HUES48 (cell line): ENCODE measurements around the gene TDP2.
A peak's percentile ranks its signal among the peaks of the same experiment; 100 is the strongest.
"Not testable (repeated sequence)": the region's sequence is repeated elsewhere in the genome, so short reads cannot be mapped to it uniquely, and the experiment has no call there.

ENCODE experiments used
- H3K27ac ChIP-seq: one replicate; pipeline ENCODE4 v1.7.0; 2013; ENCODE audit warnings: low read depth, low read length, inconsistent platforms
- H3K27me3 ChIP-seq: 2 replicates; pipeline ENCODE4 v1.6.1; 2013; ENCODE audit warnings: mild to moderate bottlenecking, low read length; ENCODE audit not compliant: control insufficient read depth, insufficient read depth
- H3K36me3 ChIP-seq: 2 replicates; pipeline ENCODE4 v1.6.1; 2013; ENCODE audit warnings: low read length; ENCODE audit not compliant: control insufficient read depth, insufficient read depth
- H3K4me1 ChIP-seq: 2 replicates; pipeline ENCODE4 v1.6.1; 2013; ENCODE audit warnings: mild to moderate bottlenecking, low read length; ENCODE audit not compliant: control insufficient read depth, insufficient read depth
- H3K4me3 ChIP-seq: 2 replicates; pipeline ENCODE4 v1.5.1; 2013; ENCODE audit warnings: mild to moderate bottlenecking, low read depth, low read length
- H3K9ac ChIP-seq: 2 replicates; pipeline ENCODE4 v1.6.1; 2013; ENCODE audit warnings: mild to moderate bottlenecking, low read depth, low read length, moderate library complexity
- H3K9me3 ChIP-seq: 2 replicates; pipeline ENCODE4 v1.6.1; 2013; ENCODE audit warnings: low read length; ENCODE audit not compliant: control insufficient read depth, insufficient read depth

Gene TDP2

GRCh38 chr6:24678792-24679352 lies 12.2 kb upstream of the TDP2 start:
- H3K9me3 ChIP-seq, H3K36me3 ChIP-seq, H3K4me3 ChIP-seq, H3K9ac ChIP-seq, H3K27me3 ChIP-seq, H3K4me1 ChIP-seq, H3K27ac ChIP-seq: not testable (repeated sequence)

GRCh38 chr6:24673625-24674024 lies 6.9 kb upstream of the TDP2 start:
- Histone ChIP-seq H3K36me3 (no peaks in the 10 kb centered on the region), H3K27me3 (no peaks in the 10 kb centered on the region), H3K4me1 (no peaks in the 10 kb centered on the region), H3K27ac (no peak overlapping the region), H3K9ac (no peak overlapping the region), H3K4me3 (no peak overlapping the region), H3K9me3 (peaks cover 42% of the 10 kb centered on the region)

GRCh38 chr6:24672620-24673182 lies 6.0 kb upstream of the TDP2 start:
- Histone ChIP-seq H3K9ac (no peak overlapping the region), H3K36me3 (no peaks in the 10 kb centered on the region), H3K27me3 (no peaks in the 10 kb centered on the region), H3K4me1 (no peaks in the 10 kb centered on the region), H3K9me3 (peaks cover 42% of the 10 kb centered on the region), H3K4me3 (no peak overlapping the region), H3K27ac (no peak overlapping the region)

GRCh38 chr6:24671077-24671476 lies 4.4 kb upstream of the TDP2 start:
- H3K9ac ChIP-seq, H3K4me3 ChIP-seq, H3K4me1 ChIP-seq, H3K36me3 ChIP-seq, H3K27ac ChIP-seq, H3K27me3 ChIP-seq: not testable (repeated sequence)
- H3K9me3 ChIP-seq = peaks cover 42% of the 10 kb centered on the region

- H3K4me1 ChIP-seq, H3K9ac ChIP-seq, H3K27me3 ChIP-seq, H3K4me3 ChIP-seq, H3K27ac ChIP-seq, H3K36me3 ChIP-seq: not testable (repeated sequence)
- peaks cover 42% of the 10 kb centered on the region for H3K9me3 ChIP-seq
Observed at GRCh38 chr6:24670492-24670891, 3.8 kb upstream of the TDP2 start.

- Histone ChIP-seq H3K27ac (no peak overlapping the region), H3K9ac (no peak overlapping the region)
Observed at GRCh38 chr6:24668997-24669361, 2.3 kb upstream of the TDP2 start.

GRCh38 chr6:24668066-24668996 lies 1.6 kb upstream of the TDP2 start:
- not testable (repeated sequence) for H3K27me3 ChIP-seq, H3K27ac ChIP-seq, H3K9ac ChIP-seq
- peaks cover 18% of the 10 kb centered on the region for H3K36me3 ChIP-seq
- H3K9me3 ChIP-seq = peaks cover 28% of the 10 kb centered on the region
- 0 out of 2 replicates have a peak overlapping the region, but pooled peaks have one; percentile 94 for H3K4me3 ChIP-seq
- H3K4me1 ChIP-seq = peaks cover 10% of the 10 kb centered on the region; the same call in 1 of the 2 replicates

More at GRCh38 chr6:24668997-24669361, 2.3 kb upstream of the TDP2 start:
- no peaks in the 10 kb centered on the region for H3K27me3 ChIP-seq
- H3K4me1 ChIP-seq = peaks cover 10% of the 10 kb centered on the region; the same call in 1 of the 2 replicates
- peaks cover 12% of the 10 kb centered on the region for H3K36me3 ChIP-seq
- H3K4me3 ChIP-seq = no peak overlapping the region
- H3K9me3 ChIP-seq = peaks cover 35% of the 10 kb centered on the region

- H3K4me3 ChIP-seq = peak overlapping the region; percentile 94
- H3K4me1 ChIP-seq = peaks cover 10% of the 10 kb centered on the region; the same call in 1 of the 2 replicates
- peak overlapping the region; percentile 88 for H3K27ac ChIP-seq
- peaks cover 19% of the 10 kb centered on the region for H3K9me3 ChIP-seq
- H3K27me3 ChIP-seq = no peaks in the 10 kb centered on the region
- H3K36me3 ChIP-seq = peaks cover 27% of the 10 kb centered on the region
- H3K9ac ChIP-seq = peak overlapping the region; percentile 78
Observed at GRCh38 chr6:24667378-24667803, 692 bp upstream of the TDP2 start.

- peak overlapping the region; percentile 88 for H3K27ac ChIP-seq
- H3K4me3 ChIP-seq = peak overlapping the region; percentile 94
- peaks cover 31% of the 10 kb centered on the region for H3K36me3 ChIP-seq
- peaks cover 16% of the 10 kb centered on the region for H3K9me3 ChIP-seq
- peaks cover 10% of the 10 kb centered on the region; the same call in 1 of the 2 replicates for H3K4me1 ChIP-seq
- H3K27me3 ChIP-seq = no peaks in the 10 kb centered on the region
- peak overlapping the region; percentile 92 for H3K9ac ChIP-seq
Observed at GRCh38 chr6:24666097-24666640, 530 bp downstream of the TDP2 start.

GRCh38 chr6:24664046-24664987 lies 2.4 kb downstream of the TDP2 start:
- Histone ChIP-seq H3K4me3 (0 out of 2 replicates have a peak overlapping the region, but pooled peaks have one; percentile 94), H3K27ac (no peak overlapping the region), H3K36me3 (peaks cover 42% of the 10 kb centered on the region), H3K9ac (no peak overlapping the region), H3K4me1 (peaks cover 16% of the 10 kb centered on the region), H3K27me3 (no peaks in the 10 kb centered on the region), H3K9me3 (peaks cover 2% of the 10 kb centered on the region; the same call in 1 of the 2 replicates)
